Activated CD4-positive, alpha-beta T cell treated with anti-CD3 and anti-CD28 coated beads for 48 hours (primary cell): ENCODE results near the gene GAPDH.
"Not testable (repeated sequence)": the region's sequence is repeated elsewhere in the genome, so short reads cannot be mapped to it uniquely, and the experiment has no call there.

ENCODE experiments used
- DNase-seq: peaks from one replicate; pipeline ENCODE4 v3.0.0-alpha.2; 2020

GAPDH gene

GRCh38 chr12:6547987-6548386 is 13.7 kb downstream of the GAPDH start:
- DNase-seq = no peak

GRCh38 chr12:6548556-6548955 is 14.2 kb downstream of the GAPDH start:
- no peak for DNase-seq

- DNase-seq = no peak
Measured at GRCh38 chr12:6548966-6549683, 14.8 kb downstream of the GAPDH start.

- no peak for DNase-seq
Measured at GRCh38 chr12:6549684-6550151, 15.4 kb downstream of the GAPDH start.

- DNase-seq = no peak
Measured at GRCh38 chr12:6550294-6551062, 16.2 kb downstream of the GAPDH start.

- DNase-seq = no peak
Measured at GRCh38 chr12:6551063-6551461, 16.7 kb downstream of the GAPDH start.

GRCh38 chr12:6551496-6552139 is 17.3 kb downstream of the GAPDH start:
- no peak for DNase-seq

GRCh38 chr12:6552140-6552551 is 17.8 kb downstream of the GAPDH start:
- DNase-seq = no peak

GRCh38 chr12:6553051-6553868 is 18.9 kb downstream of the GAPDH start:
- no peak for DNase-seq

GRCh38 chr12:6554168-6555017 is 20.1 kb downstream of the GAPDH start:
- peak; percentile 87 for DNase-seq

- peak; percentile 41 for DNase-seq
Measured at GRCh38 chr12:6555018-6555691, 20.8 kb downstream of the GAPDH start.

GRCh38 chr12:6556496-6556817 is 22.1 kb downstream of the GAPDH start:
- not testable (repeated sequence) for DNase-seq

GRCh38 chr12:6556857-6557256 is 22.5 kb downstream of the GAPDH start:
- DNase-seq = no peak

GRCh38 chr12:6558014-6558760 is 23.9 kb downstream of the GAPDH start:
- DNase-seq = peak; percentile 64

GRCh38 chr12:6559500-6559899 is 25.2 kb downstream of the GAPDH start:
- DNase-seq = no peak

GRCh38 chr12:6560501-6561205 is 26.3 kb downstream of the GAPDH start:
- DNase-seq = no peak

- no peak for DNase-seq
Measured at GRCh38 chr12:6562881-6563280, 28.6 kb downstream of the GAPDH start.

- DNase-seq = peak; percentile 79
Measured at GRCh38 chr12:6563448-6564050, 29.2 kb downstream of the GAPDH start.

- no peak for DNase-seq
Measured at GRCh38 chr12:6567112-6567670, 32.9 kb downstream of the GAPDH start.
